GM21381 (cell line): Measurements from ENCODE around the gene S100A11.

ENCODE experiments used
- ATAC-seq: cut with Tn5 transposase; IDR thresholded peaks from one replicate; pipeline ENCODE4 v1.9.1; 2021; ENCODE audit warnings: mild to moderate bottlenecking, moderate library complexity; ENCODE audit not compliant: unreplicated experiment

Gene S100A11

GRCh38 chr1:151985768-151986167 is 51.0 kb downstream of the S100A11 start:
- no peak for ATAC-seq

- no peak for ATAC-seq
Measured at GRCh38 chr1:151985270-151985669, 51.5 kb downstream of the S100A11 start.

- peak; percentile 84 for ATAC-seq
Measured at GRCh38 chr1:151984313-151984956, 52.4 kb downstream of the S100A11 start.
